HuH-7.5 (cell line): ENCODE results near the gene TEKTIP1.

Experiments used
- DNase-seq: peaks from one replicate; pipeline ENCODE4 v3.0.0; 2011; ENCODE audit warnings: low spot score

The TEKTIP1 gene

DNA sequence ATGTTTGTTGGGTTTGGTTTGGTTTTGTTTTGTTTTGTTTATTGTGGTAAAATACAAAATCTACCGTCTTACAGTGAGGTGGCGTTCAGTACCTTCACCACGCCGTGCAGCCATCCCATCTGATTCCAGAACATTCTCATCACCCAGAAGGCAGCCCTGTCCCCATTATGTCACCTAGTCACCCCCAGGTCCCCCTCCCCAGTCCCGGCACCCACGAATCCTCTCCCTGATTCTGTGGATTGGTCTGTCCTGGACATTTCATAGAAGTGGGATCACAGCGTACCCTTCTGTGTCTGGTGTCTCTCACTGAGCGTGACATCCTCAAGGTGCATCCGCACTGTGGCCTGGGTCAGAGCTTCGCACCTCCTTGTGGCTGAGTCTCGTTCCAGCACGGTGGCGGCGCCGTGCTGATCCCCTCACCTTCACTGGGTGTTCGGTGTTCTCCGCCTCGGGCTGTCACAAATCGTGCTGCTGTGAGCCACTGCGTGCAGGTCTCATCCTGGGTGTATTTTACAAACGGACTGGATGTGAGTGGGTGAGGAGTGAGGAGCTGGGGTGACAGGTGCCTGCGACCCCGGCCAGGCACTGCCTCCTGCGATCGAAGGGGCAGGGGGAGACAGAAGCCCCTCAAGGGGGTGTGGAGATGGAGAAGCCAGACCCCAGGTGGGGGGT, 580 bp upstream of the TEKTIP1 start:
- DNase-seq: no peak

DNA sequence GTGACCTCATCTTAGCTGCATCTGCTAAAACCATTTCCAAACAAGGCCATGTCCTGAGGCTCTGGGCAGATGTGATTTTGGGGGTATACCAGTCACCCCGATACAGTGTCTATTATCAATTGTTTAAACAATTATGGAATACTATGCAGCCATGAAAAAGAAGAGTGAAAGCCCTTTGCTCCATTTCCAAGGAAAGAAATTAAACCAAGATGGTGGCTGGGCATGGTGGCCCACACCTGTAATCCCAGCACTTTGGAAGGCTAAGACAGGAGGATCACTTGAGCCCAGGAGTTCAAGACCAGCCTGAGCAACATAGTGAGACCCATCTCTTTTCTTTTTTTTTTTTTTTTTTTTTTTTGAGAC, 763 bp downstream of the TEKTIP1 start:
- no peak for DNase-seq

DNA sequence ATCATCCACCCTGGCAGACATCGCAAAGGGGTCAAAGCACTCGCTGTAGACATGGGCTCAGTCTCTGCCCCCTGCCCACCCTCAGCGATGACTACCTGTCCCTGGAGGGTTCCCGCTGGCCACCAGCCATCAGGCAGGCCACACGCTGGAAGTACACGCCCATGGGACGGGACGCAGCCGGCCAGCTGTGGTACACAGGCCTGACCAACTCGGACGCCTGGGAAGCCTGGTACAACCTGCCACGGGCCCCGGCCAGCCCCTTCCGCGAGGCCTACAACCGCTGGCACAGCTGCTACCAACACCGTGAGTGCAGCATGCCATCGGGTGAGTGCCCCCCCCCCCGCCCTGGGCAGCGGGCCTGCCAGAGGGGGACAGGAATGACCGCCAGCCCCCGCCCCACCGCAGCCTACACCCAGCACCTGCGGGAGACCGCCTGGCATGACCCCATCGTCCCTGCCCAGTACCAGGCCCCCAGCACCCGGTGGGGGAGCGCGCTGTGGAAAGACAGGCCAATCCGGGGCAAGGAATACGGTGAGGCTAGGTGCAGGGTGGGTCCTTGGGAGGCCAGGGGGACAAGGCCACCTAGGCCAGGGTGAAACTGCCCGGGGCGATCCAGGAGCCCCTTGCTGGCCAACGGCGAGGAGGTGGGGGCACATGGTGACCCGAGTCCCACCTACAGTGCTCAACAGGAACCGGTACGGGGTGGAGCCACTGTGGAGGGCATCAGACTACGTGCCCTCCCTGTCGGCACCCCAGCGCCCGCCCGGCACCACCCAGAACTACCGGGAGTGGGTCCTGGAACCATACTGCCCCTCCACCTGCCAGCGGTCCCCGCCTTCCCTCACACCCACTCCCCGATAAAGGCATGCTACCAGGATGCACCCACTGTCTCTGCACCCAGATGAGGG, 4.4 kb downstream of the TEKTIP1 start:
- DNase-seq: no peak

DNA sequence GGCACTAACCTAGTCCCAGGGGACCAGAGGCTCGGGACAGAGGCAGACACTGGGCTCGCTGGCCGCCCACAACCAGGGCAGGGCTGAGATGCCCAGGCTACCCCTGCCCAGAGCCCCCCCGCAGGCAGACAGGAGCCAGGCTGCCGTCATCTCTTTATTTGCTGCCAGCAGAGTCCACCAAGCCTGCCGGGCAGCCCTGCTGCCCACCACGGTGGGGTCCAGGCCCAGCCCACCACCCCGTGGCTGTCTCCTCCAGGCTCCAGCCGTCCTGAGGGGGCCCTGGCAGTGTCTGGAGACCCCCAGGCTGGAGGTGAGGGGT, 5.0 kb downstream of the TEKTIP1 start:
- no peak for DNase-seq

DNA sequence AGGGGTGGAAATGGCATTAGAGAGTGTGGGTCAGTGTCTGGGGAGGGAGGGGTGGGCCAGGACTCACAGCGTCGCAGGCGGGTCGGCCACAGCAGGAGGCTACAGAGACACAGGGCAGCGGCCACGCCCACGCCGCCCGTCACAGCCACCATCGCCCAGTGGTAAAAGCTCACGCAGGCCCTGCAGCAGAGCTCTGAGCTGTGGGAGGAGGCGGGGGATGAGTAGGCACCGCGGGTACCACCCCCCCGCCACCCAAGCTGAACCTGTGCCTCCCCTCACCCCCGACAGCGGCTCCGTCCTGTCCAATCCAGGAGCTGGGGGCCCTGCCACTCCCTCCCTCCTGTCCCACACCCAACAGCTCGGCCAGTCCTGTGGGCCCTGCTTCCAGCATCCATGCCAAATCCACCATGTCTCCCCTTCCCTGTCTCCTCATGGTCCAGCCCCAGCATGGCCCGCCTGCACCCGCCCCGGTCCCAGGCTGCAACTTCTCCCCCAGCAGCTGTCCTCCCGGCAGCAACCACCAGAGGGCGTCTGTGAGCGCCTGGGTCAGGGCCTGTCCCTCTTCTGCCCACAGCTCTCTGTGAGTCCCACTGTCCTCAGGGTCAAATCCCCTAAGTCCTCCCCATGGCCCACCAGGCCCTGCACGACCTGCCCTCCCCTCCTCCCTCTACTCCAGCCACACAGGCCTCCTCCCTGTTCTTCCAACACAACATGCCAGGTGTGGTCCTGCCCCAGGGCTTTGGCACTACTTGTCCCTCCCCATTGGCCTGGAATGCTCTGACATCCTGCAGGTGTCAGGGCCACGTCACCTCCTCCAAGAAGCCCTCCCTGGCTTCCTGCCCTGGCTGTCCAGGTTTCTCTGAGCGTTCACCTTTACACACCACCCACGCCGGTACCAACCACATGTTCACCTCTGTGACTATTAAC, 6.0 kb downstream of the TEKTIP1 start:
- DNase-seq: peak; percentile 93

DNA sequence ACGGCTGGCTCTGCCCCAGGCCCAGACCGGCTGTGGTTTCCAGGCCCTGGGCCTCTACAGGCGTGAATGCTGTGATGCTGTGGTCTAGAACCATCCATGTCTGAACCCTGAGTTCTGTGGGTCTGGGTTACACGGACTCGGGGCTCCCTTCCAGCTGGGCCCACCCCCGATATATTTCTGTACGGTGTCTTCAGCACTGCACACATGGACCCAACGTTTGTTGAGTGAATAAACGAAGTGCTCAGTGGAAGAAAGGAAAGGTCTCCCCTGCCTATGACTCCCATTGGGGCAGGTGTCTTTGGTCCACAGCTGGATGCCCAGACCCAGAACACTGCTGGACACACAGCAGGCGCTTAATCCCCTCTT, 6.7 kb downstream of the TEKTIP1 start:
- no peak for DNase-seq

DNA sequence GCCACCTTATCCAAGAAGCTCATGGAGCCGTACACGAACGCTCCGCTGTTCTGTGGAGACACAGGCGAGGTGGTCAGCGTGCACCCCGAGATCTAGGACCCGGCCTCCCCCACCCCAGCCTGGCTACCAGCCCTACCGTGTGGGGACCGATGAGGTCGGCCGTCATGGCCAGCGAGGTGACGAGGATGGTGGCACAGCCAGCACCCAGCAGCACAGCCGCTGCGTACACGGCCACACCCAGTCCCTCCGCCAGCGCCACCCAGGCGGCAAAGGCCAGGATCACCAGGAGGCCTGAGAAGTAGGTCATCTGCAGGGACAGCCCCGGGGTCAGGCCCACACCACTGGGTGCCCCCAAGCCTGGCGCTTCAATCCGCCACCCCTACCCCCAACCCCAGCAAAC, 7.1 kb downstream of the TEKTIP1 start:
- DNase-seq: no peak

DNA sequence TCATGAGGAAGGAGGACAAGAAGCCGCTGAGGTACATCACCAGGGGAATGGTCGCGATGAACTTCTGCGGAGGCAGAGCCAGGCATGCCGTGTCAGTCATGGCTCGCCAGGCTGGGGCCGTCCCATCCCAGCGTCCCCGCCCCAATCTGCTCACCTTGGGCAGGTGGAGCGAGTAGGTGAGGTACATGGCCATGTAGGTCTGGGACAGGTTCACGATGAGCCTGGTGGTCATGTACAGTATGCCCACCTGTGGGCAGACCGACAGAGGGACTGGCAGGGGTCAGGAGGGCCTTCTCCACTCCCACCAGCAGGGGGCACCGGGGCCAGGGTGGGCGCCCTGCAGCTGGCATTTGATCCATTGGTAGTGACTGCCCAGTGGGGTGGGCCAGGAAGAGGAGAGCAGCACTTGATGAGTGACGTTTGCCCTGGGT, 8.3 kb downstream of the TEKTIP1 start:
- no peak for DNase-seq

DNA sequence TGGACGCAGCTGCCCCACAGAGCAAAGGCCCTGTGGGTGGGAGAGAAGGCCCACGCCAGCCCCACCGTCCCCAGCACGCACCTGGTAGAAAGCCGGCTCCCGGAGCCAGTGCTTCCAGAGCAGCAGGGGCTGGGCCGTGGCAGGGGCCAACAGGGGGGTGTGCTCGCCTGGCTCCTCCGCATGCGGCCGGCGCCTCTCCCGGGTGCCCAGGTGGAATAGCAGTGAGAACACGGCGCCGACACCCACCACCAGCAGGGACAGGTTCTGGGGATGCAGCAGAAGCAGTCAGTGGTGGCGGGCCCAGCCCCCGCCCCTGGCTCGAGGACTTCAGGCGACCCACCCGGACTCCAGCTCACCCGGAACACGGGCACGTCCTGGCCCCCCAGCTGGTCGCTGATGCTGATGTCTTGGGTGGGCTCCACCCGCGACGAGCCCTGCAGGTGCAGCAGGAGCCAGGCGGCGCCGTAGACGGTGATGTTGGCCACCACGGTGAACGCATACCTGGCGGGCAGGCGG, 8.9 kb downstream of the TEKTIP1 start:
- no peak for DNase-seq

DNA sequence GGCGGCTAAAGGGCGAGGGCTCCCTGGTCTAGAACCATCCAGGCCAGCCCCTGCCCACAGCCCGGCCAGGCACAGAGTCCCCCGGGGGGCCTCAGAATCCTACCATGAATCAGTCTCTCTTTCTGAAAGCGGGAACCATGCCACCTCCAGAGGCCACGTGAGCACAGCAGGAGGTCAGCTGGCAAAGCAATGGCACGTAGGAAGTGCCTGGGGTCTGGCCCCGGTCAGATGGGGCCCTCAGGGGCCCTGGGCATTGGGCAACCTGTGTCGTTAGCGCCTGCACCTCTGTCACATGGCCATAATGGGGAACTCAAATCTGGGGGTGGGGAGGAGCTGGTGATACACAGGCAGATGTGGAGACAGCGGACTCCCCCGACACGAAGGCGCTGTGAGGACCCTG, 9.6 kb downstream of the TEKTIP1 start:
- DNase-seq: no peak

DNA sequence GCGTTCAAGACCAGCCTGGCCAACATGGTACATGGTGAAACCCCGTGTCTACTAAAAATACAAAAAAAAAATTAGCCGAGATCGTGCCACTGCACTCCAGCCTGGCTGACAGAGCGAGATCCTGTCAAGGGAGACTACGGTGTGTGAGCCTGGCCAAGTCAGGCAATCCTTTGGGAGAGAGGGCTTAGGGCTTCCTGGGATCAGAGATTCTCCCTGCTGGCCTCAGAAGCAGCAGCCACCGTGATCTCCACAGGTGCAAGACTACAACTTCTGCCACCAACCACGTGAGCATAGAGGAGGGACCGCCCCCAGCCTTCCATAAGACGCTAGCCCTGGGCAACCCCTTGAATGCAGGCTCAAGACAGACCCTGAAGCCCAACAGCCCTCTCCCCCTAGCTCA, 10.8 kb downstream of the TEKTIP1 start:
- DNase-seq: no peak

DNA sequence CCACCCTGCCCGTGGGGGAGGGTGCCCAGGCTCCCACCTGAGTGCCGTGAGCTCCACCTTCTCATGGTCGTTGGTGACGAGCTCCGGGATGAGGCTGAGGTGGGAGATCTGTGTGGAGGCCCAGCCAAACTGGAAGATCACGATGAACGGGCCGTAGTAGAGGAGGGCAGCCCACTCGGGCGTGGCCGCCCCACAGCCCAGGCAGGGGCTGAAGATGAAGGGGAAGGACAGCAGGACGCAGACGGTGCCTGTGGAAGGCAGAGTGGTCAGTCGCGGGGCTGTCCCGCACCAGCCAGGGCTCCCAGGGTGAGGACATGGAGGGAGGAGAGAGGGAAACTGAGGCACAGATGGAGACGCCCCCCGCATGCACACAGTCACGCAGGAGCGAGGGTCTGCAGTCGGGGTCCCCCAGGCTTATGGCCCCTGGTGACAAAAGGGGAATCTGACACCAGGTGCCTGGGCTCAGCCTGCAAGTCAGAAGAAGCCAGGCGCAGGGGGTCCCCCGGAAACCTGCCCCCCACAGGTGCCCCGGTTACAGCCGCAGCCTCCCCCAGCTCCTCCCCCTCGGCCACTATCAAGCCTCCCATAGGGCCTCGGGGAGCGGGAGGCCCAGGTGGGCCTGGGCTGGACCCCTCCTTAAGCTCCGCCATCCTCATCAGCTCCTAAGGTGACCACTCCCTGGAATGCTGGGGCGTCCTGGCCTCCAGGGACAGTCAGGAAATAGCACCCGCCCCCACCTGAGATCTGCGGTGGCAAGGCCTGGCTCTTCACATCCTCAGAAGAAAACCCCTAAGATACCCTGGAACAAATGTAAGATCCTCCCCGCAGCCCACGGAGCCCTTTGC, 12.2 kb downstream of the TEKTIP1 start:
- no peak for DNase-seq

DNA sequence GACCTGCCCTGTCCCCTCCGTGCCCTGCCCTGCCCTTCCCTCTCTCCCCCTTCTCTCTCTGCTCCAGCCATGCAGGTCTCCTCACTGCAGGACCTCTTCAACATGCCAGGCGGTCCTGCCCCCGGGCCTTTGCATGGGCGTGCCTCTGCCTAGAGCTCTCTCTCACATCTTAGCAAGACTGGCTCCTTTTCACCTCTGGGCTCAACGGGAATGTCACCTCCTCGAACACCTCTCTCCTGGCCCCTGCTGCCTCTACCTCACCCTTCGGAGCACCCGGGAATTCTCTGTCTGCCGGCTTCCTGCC, 12.8 kb downstream of the TEKTIP1 start:
- DNase-seq: no peak

DNA sequence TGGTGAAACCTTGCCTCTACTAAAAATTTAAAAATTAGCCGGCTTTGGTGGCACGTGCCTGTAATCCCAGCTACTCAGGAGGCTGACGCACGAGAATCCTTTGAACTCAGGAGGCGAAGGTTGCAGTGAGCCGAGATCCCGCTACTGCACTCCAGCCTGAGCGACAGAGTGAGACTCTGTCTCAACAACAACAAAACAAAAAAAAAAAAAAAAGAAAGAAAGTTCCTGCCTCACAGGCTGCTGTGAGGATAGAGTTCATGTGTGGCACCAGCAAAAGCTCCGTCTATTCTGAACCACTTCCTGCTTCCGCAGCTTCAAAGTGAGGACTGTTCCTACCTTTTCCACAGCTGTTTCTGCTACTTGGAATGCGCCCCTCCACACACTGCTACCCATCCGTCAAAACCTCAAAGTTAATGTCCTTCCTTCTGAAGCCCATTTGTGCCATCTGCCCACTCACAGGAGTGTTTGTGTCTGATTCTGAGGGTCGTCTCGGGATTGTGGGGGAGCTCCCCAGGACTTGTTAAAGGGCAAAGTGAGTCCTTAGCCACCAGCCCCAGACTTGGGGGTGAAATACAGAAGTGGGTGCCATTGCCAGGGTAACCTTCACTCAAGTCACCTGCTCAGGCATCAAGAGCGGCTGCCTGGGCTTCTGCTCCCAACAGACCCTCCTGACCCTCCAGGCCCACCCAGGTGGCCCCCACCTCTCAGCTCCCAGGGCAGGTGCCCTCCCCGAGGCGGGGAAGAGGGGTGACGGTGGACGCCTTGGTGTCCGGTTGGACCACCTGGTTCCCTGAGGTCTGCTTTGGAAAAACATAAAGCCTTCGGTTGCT, 15.5 kb downstream of the TEKTIP1 start:
- no peak for DNase-seq

DNA sequence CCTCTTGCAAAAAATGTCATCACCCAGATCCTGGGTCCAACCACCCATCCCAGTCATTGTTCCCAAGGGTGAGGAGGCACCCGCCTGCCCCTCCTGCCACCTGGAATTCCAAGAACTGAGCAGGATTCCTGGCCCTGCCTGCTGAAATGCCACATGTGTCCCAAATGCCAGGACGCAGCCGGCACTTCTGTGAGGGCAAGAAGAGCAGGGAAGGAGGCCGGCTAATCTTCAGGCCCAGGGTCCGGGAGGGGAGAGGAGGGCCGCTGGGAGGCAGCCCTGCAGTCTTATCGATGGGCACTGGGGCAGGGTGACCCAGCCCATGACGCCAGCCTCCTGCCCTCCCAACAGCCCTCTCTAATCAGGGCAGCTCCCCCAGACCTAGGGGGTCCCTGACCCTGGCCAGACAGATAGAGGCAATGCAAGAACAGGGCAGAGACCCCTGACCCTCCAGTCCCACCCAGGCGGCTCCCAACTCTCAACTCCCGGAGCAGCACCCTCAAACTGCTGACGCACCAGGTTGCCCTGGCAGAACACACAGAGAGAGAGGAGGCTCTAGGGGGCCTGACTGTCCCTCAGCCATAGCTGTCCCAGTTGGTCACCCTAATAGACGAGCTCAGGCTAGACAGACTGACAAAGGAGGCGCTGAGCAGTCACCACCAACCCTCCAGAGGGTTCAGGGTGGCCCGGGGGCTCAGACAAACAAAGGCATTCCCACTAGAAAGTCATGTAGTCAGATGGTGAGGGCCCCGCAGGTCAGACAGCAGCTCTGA, 16.9 kb downstream of the TEKTIP1 start:
- no peak for DNase-seq

DNA sequence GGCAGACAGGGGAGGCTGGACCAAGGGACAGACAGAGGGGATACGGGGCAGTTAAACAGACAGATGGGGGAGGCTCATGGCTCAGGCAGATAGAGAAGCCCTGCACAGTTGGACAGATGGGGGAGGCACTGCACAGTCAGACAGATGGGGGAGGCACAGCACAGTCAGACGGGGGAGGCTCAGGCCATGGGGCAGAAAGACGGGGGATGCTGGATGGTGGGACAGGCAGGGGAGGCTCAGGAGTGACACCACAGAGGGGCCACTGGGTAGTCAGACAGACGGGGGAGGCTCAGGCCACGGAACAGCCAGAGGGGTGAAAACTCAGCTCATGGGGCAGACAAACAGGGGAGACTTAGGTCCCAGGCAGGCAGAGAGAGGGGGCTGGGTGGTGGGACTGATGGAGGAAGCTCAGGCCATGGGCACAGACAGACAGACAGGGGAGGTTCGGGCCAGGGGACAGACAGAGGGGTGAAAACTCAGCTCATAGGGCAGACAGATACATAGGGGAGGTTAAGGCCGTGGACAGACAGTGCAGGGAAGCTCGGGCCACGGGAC, 17.5 kb downstream of the TEKTIP1 start:
- DNase-seq: no peak

DNA sequence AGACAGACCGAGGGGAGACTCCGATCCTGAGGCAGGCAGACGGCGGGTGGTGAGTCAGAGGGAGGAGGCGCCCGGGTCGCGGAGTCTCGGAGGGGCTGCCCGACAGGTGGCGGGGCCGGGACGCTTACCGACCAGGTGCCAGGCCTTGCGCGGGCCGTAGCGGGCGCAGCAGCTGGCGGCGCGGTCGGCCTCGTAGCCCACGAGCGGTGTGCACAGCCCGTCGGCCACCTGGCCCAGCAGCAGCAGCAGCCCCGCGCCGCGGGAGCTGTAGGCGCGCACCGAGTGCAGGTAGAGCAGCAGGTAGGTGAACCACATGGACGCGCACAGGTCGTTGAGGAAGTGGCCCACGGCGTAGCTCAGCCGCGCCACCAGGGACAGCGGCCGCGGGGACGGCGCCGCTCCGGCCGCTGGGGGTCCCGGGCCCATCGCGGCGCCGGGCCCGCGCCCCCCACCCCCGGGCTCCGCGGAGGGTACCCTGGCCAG, 18.0 kb downstream of the TEKTIP1 start:
- DNase-seq: peak; percentile 68

DNA sequence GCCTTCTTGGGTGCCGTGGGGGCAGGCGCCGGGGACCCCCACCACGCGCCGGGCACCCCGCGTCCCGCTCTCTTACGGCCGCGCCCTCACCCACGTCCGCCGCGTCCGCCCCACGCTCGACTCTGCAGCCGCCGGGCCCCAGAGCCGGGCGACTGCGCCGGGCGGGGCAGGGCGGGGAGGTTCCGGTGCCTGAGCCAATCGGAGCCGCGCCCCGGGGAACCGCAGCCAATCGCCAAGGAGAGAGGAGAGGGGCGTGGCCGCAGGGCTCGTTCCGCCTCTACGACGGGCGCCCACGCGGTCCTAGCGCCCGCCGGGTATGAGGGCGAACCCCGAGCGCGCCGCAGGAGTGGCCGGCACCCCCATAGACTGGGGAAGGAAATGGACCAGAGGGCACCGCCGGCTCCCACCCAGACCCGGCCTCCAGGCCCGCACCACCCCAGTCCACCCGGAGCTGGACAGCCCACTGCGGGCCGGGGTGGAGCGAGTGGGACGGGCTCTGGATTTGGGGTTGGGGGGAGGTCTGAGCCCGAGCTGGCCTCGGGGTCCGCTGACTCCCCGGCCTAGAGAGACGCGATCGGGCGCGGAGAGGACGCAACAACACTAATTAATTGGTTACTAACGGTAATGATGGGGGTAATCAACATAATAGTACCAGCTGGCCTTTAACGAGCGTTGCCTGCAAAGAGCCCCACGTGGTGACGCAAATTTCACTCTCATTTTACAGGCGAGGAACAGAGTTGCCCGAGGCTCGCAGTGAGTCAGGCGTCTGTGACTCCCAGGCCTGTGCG, 18.7 kb downstream of the TEKTIP1 start, which contains the start of gene MFSD12:
TSS of gene MFSD12 (minus strand) at position 126 of the 788 bp plus-strand sequence. CDS start 183 bp downstream, outside the sequence.
- DNase-seq: peak; percentile 100
